Right lobe of liver (tissue), 6 donors: ENCODE results near the gene AAGAB. TPM values are rescaled to one million over a fixed set of nuclear protein-coding genes. Genes with fewer than 3 reads are reported as not detected.

ENCODE experiments used
- ATAC-seq, 4 donors: fragments of 200-7000 bp; cut with Tn5 transposase; one replicate each; pipeline ENCODE4 v1.9.1; 2020; ENCODE audit warnings: mild to moderate bottlenecking in 4 of 4, moderate library complexity in 4 of 4
- DNase-seq, 3 donors: peaks; one replicate each; pipeline ENCODE4 v3.0.0-alpha.2; 2020
- H3K27ac ChIP-seq, 3 donors: fragments of 200-600 bp; one replicate each; pipeline ENCODE4 v1.8.0; 2022
- H3K27me3 ChIP-seq, 2 donors: fragments of 200-600 bp; one replicate each; pipeline ENCODE4 v1.8.0; 2022
- H3K36me3 ChIP-seq, 4 donors: fragments of 200-600 bp; sonication (generic) in 1 of 4; one replicate each; pipeline versions ENCODE4 v1.5.1 to v1.8.0; 2017 to 2022; ENCODE audit warnings: control low read depth in 1 of 4
- H3K4me1 ChIP-seq, 4 donors: fragments of 200-600 bp; sonication (generic) in 1 of 4; one replicate each; pipeline versions ENCODE4 v1.5.1 to v1.8.0; 2017 to 2022; ENCODE audit warnings: control low read depth in 1 of 4
- H3K4me3 ChIP-seq, 3 donors: fragments of 200-600 bp; one replicate each; pipeline ENCODE4 v1.8.0; 2022
- H3K9me3 ChIP-seq, 4 donors: fragments of 200-600 bp; sonication (generic) in 1 of 4; one replicate each; pipeline versions ENCODE4 v1.5.1 to v1.8.0; 2017 to 2022; ENCODE audit warnings: control low read depth in 1 of 4
- CTCF ChIP-seq, 4 donors: fragments of 200-600 bp in 3 of 4; fragments of 450-650 bp in 1 of 4; IDR thresholded peaks; one replicate each; pipeline versions ENCODE4 v1.5.1 to v1.8.0; 2016 to 2022; ENCODE audit warnings: antibody characterized with exemption in 4 of 4, mild to moderate bottlenecking in 2 of 4
- POLR2A ChIP-seq: fragments of 450-650 bp; IDR thresholded peaks from one replicate; pipeline ENCODE4 v1.6.1; 2017; ENCODE audit warnings: antibody characterized with exemption, mild to moderate bottlenecking
- WGBS: methylation state at CpG from one replicate; pipeline ENCODE4 v1.1.6; 2018; ENCODE audit warnings: low coverage, low lambda C conversion rate; ENCODE audit not compliant: insufficient coverage; ENCODE audit errors: missing lambda C conversion rate; 5-methylcytosine and 5-hydroxymethylcytosine counted together
- intact Hi-C, 2 donors: fragments of 100-400 bp; cut with DNase I; formaldehyde crosslinking; loops; one replicate each; pipeline versions ENCODE4 v1.11.2 to v1.14.1; 2022
- total RNA-seq, 6 experiments: library from RNA; depleted of rRNA in 2 of 6; stranded (reverse); fragments of >200 nt in 2 of 6; fragmentation: NEBNext Ultra II Directional in 3 of 6; extraction: Animal tissue kit (Norgen Biotek cat#: 25700) in 3 of 6; gene quantifications; one replicate each; pipeline versions ENCODE4 v1.1.0 to v1.2.4, GENCODE V29; 2016 to 2023
- donor health status: DM: no; HTN: yes; CAD: no.
- donor health status: DM: no; HTN: no; CAD: no.
- donor health status: DM: no; HTN: no; CAD: no.
- donor health status: DM: no; HTN: yes; CAD: no.
- donor health status: DM: no; HTN: yes; CAD: no.

Gene AAGAB
- total RNA-seq, 6 experiments from 2014 or later: 11.0 to 15.6 (median 13.6) TPM

- H3K36me3 ChIP-seq: peaks cover 0 to 10% (median 0%) of the 10 kb centered on the region in 4 donors
- H3K4me1 ChIP-seq: no peaks in the 10 kb centered on the region
- intact Hi-C loops: no loop called here
- no peak overlapping the region for H3K4me3 ChIP-seq
- 89% methylated on average over 6 of the region's 7 CpGs for WGBS
- DNase-seq: no peak
- H3K27me3 ChIP-seq: no peaks in the 10 kb centered on the region
- TF ChIP-seq POLR2A: no peak
- no peak for TF ChIP-seq CTCF (IDR thresholded peaks at IDR 0.05)
- no peaks in the 10 kb centered on the region for H3K9me3 ChIP-seq
- H3K27ac ChIP-seq: no peak overlapping the region
- no peak for ATAC-seq
These were observed 56.2 kb downstream of the AAGAB start for GRCh38 chr15:67198157-67198754.

GRCh38 chr15:67197364-67197695 lies 57.1 kb downstream of the AAGAB start:
- ATAC-seq (peak in 1 of 4 donors; percentile 6), DNase-seq (no peak)
- Histone ChIP-seq H3K9me3 (no peaks in the 10 kb centered on the region), H3K27ac (no peak overlapping the region), H3K27me3 (no peaks in the 10 kb centered on the region), H3K4me1 (no peaks in the 10 kb centered on the region), H3K4me3 (no peak overlapping the region), H3K36me3 (peaks cover 0 to 11% (median 0%) of the 10 kb centered on the region in 4 donors)
- no peak for TF ChIP-seq POLR2A
- TF ChIP-seq CTCF (IDR thresholded peaks at IDR 0.05): no peak
- intact Hi-C loops: no loop called here
- WGBS: 88% methylated on average over 2 of the region's 2 CpGs

GRCh38 chr15:67196672-67197363 lies 57.6 kb downstream of the AAGAB start:
- DNase-seq (no peak), ATAC-seq (peak in 2 of 4 donors; percentile 20 to 49)
- Histone ChIP-seq H3K9me3 (no peaks in the 10 kb centered on the region), H3K4me1 (no peaks in the 10 kb centered on the region), H3K4me3 (no peak overlapping the region), H3K27me3 (no peaks in the 10 kb centered on the region), H3K27ac (no peak overlapping the region), H3K36me3 (peaks cover 0 to 16% (median 0%) of the 10 kb centered on the region in 4 donors)
- 89% methylated on average over 6 of the region's 8 CpGs for WGBS
- no peak for TF ChIP-seq POLR2A
- no peak for TF ChIP-seq CTCF (IDR thresholded peaks at IDR 0.05)
- intact Hi-C loops: no loop called here

GRCh38 chr15:67196222-67196621 lies 58.2 kb downstream of the AAGAB start:
- ATAC-seq: no peak
- WGBS: 77% methylated on average over 4 of the region's 6 CpGs
- TF ChIP-seq CTCF (IDR thresholded peaks at IDR 0.05): no peak
- TF ChIP-seq POLR2A: no peak
- no peak overlapping the region for H3K4me3 ChIP-seq
- DNase-seq: no peak
- H3K36me3 ChIP-seq: peaks cover 0 to 22% (median 0%) of the 10 kb centered on the region in 4 donors
- intact Hi-C loops: no loop called here
- no peaks in the 10 kb centered on the region for H3K4me1 ChIP-seq
- no peak overlapping the region for H3K27ac ChIP-seq
- no peaks in the 10 kb centered on the region for H3K9me3 ChIP-seq
- H3K27me3 ChIP-seq: no peaks in the 10 kb centered on the region
